ENCODE measurements around the gene EBLN2. TPM values are rescaled to one million over a fixed set of nuclear protein-coding genes. Genes with fewer than 3 reads are reported as not detected.

EBLN2 gene
- total RNA-seq, 3 donors from 2014 or later = 4.2 to 12.0 (median 10.8) TPM

DNA sequence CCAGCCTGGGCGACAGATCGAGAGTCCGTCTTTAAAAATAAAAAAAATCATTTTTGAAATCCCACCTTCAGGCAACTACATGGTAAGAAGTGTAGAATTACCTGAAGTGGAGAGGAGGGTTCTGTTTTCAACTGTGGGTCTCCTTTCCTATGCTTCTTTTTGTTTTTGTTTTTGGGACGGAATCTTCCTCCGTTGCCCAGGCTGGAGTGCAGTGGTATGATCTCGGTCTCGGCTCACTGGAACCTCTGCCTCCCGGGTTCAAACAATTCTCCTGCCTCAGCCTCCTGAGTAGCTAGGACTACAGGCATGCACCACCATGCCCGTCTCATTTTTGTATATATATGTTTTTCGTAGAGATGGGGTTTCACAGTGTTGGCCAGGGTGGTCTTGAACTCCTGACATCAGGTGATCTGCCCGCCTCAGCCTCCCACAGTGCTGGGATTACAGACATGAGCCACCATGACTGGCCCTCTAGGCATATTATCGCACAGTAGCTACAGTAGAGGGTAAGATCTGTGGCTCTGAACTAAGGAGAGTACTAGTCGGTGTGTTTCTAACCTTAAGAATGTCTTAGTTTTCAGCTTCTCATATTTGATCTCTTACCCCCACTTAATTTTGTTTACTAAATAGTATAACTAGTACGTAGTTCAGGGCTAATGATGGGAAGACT, 8.5 kb downstream of the EBLN2 start:
- Histone ChIP-seq H3K9me3 (no peaks in the 10 kb centered on the region), H3K36me3 (no peaks in the 10 kb centered on the region), H3K27ac (no peak overlapping the region), H3K4me1 (no peaks in the 10 kb centered on the region), H3K4me3 (no peak overlapping the region), H3K27me3 (no peaks in the 10 kb centered on the region)
- intact Hi-C loops (cut with DNase I; ENCODE audit: low total_unique reads) = no loop called here
- TF ChIP-seq, protein P1, sequence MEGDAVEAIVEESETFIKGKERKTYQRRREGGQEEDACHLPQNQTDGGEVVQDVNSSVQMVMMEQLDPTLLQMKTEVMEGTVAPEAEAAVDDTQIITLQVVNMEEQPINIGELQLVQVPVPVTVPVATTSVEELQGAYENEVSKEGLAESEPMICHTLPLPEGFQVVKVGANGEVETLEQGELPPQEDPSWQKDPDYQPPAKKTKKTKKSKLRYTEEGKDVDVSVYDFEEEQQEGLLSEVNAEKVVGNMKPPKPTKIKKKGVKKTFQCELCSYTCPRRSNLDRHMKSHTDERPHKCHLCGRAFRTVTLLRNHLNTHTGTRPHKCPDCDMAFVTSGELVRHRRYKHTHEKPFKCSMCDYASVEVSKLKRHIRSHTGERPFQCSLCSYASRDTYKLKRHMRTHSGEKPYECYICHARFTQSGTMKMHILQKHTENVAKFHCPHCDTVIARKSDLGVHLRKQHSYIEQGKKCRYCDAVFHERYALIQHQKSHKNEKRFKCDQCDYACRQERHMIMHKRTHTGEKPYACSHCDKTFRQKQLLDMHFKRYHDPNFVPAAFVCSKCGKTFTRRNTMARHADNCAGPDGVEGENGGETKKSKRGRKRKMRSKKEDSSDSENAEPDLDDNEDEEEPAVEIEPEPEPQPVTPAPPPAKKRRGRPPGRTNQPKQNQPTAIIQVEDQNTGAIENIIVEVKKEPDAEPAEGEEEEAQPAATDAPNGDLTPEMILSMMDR (IDR thresholded peaks at IDR 0.05) = no peak
- TF ChIP-seq POLR2A (IDR thresholded peaks at IDR 0.05) = no peak
- no peak for TF ChIP-seq POLR2AphosphoS5 (IDR thresholded peaks at IDR 0.05)
- no peak for DNase-seq (ENCODE audit: low spot score in 2 of 2)

DNA sequence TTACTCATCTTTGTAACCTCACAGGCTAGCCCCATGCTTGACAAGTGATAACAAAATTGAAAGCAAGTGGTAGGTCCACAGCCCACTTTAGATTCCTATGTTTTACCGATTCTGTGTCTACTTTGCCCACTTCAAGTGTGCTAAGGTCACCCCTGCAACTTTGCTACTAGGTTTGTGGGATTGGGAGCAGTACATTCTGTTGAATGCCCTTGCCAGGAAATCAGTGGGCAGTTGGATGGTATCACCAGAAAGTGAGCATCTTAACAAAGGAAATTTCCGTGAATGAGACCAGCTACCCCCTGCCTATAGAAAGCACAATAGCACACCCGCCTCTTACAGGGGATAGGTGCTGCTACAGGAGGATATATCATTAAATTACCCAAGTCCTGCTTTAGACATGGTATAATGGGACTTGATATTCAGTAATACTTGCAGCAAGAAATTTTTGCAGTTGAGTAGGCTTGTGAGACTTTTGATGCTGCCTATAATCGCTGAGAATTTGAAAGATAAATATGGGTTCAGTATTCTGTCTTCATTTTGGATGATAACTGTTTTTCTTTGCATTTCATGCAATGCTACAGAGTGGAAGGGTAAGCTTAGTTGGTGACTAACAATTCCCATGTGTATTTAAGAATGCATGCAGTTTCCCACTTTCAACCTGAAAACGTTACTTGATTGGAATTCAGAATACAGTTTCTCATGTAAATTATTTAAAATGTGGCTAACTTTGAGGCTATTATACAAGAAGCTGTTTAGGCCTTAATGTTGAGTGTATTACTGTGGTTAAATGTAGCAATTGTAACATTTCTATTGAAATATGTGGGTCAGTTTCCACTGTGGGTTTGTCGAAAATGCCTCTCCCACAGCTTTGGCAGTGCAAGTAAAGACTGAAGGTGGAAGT, 9.5 kb downstream of the EBLN2 start:
- Histone ChIP-seq H3K27ac (no peak overlapping the region), H3K9me3 (no peaks in the 10 kb centered on the region), H3K4me3 (no peak overlapping the region), H3K27me3 (no peaks in the 10 kb centered on the region), H3K36me3 (no peaks in the 10 kb centered on the region), H3K4me1 (no peaks in the 10 kb centered on the region)
- intact Hi-C loops (cut with DNase I; ENCODE audit: low total_unique reads) = no loop called here
- no peak for DNase-seq (ENCODE audit: low spot score in 2 of 2)
- TF ChIP-seq, protein P1 (IDR thresholded peaks at IDR 0.05) = no peak
- TF ChIP-seq POLR2AphosphoS5 (IDR thresholded peaks at IDR 0.05) = no peak
- TF ChIP-seq POLR2A (IDR thresholded peaks at IDR 0.05) = no peak

DNA sequence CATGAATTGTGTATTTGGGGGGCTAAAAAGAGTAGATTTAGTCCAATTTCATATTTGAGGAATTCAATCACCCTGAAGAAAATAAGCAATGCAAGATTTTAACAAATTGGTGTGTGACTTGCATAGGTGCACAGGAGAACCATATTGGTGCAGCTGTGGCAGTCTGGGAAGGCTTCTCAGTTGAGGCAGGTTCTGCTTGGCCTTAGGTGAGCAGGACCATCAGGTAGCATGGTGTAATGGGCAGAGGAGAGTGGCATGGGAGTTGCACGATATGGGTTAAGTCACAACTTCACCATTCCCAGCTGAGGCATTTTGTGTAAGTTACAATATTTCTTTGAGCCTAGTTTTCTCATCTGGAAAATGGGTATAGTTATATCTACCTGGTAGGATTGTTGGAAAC, 10.5 kb downstream of the EBLN2 start:
- TF ChIP-seq POLR2A (IDR thresholded peaks at IDR 0.05) (no peak), POLR2AphosphoS5 (IDR thresholded peaks at IDR 0.05) (no peak)
- TF ChIP-seq, protein P1 (IDR thresholded peaks at IDR 0.05) = no peak
- no peaks in the 10 kb centered on the region for H3K27me3 ChIP-seq
- no peak overlapping the region for H3K27ac ChIP-seq
- no peak overlapping the region for H3K4me3 ChIP-seq
- H3K9me3 ChIP-seq = no peaks in the 10 kb centered on the region
- intact Hi-C loops (cut with DNase I; ENCODE audit: low total_unique reads) = no loop called here
- H3K36me3 ChIP-seq = no peaks in the 10 kb centered on the region
- DNase-seq (ENCODE audit: low spot score in 2 of 2) = no peak
- H3K4me1 ChIP-seq = no peaks in the 10 kb centered on the region

DNA sequence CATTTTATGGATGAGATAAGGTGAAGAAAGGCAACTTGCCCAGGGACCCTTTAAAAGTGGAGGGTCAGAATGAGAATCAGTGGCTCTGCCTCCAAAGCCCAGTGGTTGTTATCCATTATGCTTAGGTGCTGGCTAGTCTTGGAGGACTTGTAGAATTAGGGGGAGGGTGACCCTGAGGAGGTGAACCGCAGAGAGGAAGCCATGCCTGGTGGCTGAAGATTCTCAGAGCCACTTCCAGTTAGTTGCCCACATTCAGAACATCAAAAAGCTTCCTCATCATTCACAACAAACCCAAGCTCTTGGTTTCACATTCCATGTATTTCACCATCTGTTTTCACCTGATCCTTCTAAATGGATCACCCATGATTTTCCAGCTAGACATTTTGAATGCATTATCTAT, 11.2 kb downstream of the EBLN2 start:
- Histone ChIP-seq H3K4me3 (no peak overlapping the region), H3K4me1 (no peaks in the 10 kb centered on the region), H3K9me3 (no peaks in the 10 kb centered on the region), H3K36me3 (no peaks in the 10 kb centered on the region), H3K27ac (no peak overlapping the region), H3K27me3 (no peaks in the 10 kb centered on the region)
- intact Hi-C loops (cut with DNase I; ENCODE audit: low total_unique reads) = no loop called here
- DNase-seq (ENCODE audit: low spot score in 2 of 2) = no peak
- TF ChIP-seq, protein P1 (IDR thresholded peaks at IDR 0.05) = no peak
- TF ChIP-seq POLR2A (IDR thresholded peaks at IDR 0.05) (no peak), POLR2AphosphoS5 (IDR thresholded peaks at IDR 0.05) (no peak)

All from breast epithelium (tissue), 4 donors.